ENCODE data around the gene SHANK2.

The SHANK2 gene

DNA sequence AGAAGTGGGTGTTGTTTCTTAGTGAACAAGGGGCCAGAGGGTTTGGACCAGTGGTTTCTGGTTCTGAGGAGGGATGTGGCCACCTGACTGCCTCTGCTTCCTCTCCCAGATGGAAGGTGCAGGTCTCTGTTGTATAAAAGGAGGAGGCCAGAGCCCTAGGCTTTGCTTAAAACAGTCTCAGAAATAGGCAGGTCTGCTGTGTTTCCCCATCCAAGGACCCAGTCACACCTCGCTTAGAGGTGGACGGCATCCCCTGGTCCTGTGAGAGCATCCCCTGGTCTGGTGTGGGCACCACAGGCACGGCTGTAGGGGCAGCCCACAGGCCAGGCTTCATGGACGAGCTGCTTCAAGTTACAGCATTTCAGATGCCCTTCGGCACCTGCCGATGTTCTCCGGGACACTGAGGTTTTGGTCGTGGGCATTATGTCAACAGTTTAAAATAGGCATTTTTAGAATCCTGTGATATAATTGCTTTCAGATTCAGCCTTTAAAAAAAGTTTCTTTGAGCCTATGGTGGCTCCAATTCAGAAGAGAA, 45.7 kb upstream of the SHANK2 start:
- no peak overlapping the region for H3K27ac ChIP-seq

DNA sequence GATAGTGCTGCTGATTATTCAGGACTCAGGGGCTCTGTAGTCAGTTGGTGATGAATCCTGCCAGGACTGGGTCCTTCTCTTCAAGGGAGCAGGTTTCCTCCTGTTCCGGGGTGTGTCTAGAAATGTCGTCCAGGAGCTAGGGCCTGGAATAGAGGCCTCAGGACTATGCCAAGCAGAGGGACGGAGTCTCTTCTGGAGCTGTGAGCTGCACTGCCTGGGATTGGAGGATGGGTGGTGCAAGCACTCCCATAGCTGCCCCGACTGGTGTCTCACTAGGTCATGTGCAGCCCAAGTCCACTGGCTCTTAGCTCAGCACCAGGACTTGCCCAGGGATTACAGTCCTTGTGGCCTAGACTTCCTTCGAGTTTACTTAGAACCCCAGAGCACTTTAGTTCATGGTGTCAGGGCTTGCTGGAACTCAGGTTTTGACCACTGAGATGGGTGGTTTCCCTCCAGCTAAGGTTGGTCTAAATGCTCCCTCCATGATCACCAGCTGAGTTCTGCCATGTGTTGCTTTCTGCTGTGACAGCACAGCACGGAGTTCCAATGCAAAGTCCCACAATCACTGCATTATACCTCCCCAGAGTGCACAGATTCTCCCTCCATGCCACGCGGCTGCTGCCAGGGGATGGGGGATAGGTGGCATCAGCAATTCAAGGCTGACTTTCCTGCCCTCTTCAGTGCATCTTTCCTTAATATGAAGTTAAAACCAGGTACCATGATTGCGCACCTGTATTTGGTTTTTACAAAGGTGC, 42.6 kb upstream of the SHANK2 start:
- no peaks in the 10 kb centered on the region for H3K4me1 ChIP-seq (ENCODE audit: control insufficient read depth in 1 of 2, insufficient read depth in 1 of 2, low read depth in 1 of 2, low read length in 1 of 2)
- H3K36me3 ChIP-seq, result no peaks in the 10 kb centered on the region
- H3K9me3 ChIP-seq, result no peaks in the 10 kb centered on the region
- TF ChIP-seq, protein P1, sequence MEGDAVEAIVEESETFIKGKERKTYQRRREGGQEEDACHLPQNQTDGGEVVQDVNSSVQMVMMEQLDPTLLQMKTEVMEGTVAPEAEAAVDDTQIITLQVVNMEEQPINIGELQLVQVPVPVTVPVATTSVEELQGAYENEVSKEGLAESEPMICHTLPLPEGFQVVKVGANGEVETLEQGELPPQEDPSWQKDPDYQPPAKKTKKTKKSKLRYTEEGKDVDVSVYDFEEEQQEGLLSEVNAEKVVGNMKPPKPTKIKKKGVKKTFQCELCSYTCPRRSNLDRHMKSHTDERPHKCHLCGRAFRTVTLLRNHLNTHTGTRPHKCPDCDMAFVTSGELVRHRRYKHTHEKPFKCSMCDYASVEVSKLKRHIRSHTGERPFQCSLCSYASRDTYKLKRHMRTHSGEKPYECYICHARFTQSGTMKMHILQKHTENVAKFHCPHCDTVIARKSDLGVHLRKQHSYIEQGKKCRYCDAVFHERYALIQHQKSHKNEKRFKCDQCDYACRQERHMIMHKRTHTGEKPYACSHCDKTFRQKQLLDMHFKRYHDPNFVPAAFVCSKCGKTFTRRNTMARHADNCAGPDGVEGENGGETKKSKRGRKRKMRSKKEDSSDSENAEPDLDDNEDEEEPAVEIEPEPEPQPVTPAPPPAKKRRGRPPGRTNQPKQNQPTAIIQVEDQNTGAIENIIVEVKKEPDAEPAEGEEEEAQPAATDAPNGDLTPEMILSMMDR (IDR thresholded peaks at IDR 0.05), result no peak
- peaks cover 3% of the 10 kb centered on the region for H3K27me3 ChIP-seq
- H3K27ac ChIP-seq, result no peak overlapping the region
- no peak overlapping the region for H3K4me3 ChIP-seq (ENCODE audit: low read depth in 1 of 2, low read length in 1 of 2)

More for the DNA sequence above, 45.7 kb upstream of the SHANK2 start:
- H3K27me3 ChIP-seq, result peaks cover 12% of the 10 kb centered on the region
- H3K36me3 ChIP-seq, result no peaks in the 10 kb centered on the region
- no peaks in the 10 kb centered on the region for H3K4me1 ChIP-seq (ENCODE audit: control insufficient read depth in 1 of 2, insufficient read depth in 1 of 2, low read depth in 1 of 2, low read length in 1 of 2)
- TF ChIP-seq, protein P1 (IDR thresholded peaks at IDR 0.05), result no peak
- no peak overlapping the region for H3K4me3 ChIP-seq (ENCODE audit: low read depth in 1 of 2, low read length in 1 of 2)
- H3K9me3 ChIP-seq, result no peaks in the 10 kb centered on the region

DNA sequence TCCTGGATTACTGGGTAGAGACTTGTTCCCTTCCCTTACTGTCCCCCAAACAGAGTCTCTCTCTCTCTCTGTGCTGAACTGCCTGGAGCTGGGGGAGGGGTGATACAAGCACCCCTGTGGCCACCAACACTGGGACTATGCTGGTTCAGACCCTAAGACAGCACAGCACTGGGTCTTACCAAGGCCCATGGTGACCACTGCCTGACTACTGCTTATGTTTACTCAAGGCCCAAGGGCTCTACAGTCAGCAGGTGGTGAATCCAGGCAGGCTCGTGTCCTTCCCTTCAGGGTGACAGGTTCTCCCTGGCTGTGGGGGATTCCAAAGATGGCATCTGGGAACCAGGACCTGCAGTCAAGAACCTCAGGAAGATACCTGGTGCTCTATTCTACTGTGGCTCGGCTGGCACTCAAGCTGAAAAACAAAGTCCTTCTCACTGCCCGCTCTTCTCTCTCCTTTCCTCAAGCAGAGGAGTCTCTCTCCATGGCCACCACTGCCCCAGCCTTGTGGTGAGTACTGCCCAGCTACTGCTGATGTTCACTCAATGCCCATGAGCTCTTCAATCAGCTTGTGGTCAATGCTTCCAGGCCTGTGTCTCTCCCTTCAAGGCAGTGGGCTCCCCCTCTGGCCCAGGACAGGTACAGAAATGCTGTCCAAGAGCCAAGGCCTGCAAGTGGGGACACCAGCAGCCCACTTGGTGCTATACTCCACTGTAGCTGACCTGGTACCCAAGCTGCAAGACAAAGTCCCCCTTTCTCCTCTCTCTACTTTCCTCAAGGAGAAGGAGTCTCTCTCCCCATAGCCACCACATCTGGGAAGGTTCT, 41.8 kb upstream of the SHANK2 start:
- Histone ChIP-seq H3K4me1 (ENCODE audit: control insufficient read depth in 1 of 2, insufficient read depth in 1 of 2, low read depth in 1 of 2, low read length in 1 of 2) (no peaks in the 10 kb centered on the region), H3K36me3 (no peaks in the 10 kb centered on the region), H3K9me3 (no peaks in the 10 kb centered on the region), H3K4me3 (ENCODE audit: low read depth in 1 of 2, low read length in 1 of 2) (no peak overlapping the region), H3K27me3 (no peaks in the 10 kb centered on the region), H3K27ac (no peak overlapping the region)
- TF ChIP-seq, protein P1 (IDR thresholded peaks at IDR 0.05), result no peak

DNA sequence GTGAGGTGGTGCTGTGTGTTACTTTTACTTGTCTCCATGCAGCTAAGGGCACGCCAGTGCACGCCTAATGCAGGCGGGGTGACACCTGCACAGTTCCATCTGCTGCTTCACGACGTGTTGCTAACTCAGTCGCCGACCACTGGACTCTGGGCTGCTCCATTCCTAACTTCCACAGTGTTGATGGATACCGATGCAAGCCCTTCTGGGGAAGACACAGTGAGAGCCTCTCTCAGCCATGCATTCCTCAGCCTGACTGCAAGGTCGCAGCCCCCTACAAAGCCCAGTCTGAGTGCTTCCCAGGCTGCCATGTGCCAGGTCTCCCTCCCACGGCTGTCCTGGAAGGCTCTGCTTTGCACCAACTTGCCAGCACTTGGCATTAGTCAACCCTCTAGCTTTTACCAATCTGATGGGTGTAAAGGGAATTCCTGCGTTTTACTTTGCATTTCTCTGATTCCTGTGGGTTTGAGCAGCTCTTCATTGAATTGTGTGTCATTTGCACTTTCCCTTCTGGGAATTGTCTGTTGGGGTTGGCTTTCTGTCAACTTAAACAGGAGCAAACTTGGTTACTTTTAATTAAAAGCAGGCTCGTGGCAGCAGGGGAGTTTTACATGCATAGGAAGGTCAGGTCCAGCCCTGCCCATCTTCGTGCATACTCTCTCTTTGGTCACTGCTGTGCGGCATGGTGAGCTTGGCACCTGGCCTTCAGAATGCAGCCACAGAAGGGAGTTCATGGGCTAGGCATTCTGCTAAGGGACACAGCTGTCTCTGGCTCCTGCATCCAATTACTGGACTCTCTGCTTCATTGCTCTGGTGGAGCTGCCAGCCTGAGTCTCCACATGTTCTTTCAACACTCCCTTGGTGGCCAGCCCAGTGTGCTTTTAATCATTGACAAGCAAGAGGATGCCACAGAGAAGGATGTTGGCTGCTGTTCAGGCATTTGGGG, 34.6 kb upstream of the SHANK2 start:
- no peak overlapping the region for H3K4me3 ChIP-seq (ENCODE audit: low read depth in 1 of 2, low read length in 1 of 2)
- no peaks in the 10 kb centered on the region for H3K4me1 ChIP-seq (ENCODE audit: control insufficient read depth in 1 of 2, insufficient read depth in 1 of 2, low read depth in 1 of 2, low read length in 1 of 2)
- H3K36me3 ChIP-seq, result no peaks in the 10 kb centered on the region
- TF ChIP-seq, protein P1 (IDR thresholded peaks at IDR 0.05), result no peak
- H3K9me3 ChIP-seq, result no peaks in the 10 kb centered on the region
- H3K27ac ChIP-seq, result no peak overlapping the region
- peaks cover 9% of the 10 kb centered on the region for H3K27me3 ChIP-seq

DNA sequence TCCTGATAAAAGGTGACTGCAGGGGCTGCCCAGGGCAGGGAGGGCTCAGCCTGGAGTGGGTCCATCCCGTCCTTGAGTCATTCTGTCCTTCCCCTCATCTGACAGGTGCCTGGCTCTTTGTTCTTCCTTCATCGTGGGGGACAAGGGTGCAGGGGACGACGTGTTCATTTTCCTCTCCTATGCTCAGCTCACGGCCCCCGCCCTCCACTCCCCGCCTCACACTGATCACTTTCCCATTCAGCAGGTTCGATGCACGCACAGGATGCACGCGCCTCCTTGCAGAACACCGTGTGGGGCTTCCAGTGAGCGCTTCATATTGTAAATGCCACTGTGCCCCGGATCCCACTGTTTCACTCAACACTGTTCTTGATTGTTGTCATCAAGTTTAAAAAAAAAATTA, 32.7 kb upstream of the SHANK2 start:
- peaks cover 9% of the 10 kb centered on the region for H3K27me3 ChIP-seq
- H3K27ac ChIP-seq, result no peak overlapping the region
- no peak overlapping the region for H3K4me3 ChIP-seq (ENCODE audit: low read depth in 1 of 2, low read length in 1 of 2)
- H3K36me3 ChIP-seq, result no peaks in the 10 kb centered on the region
- no peaks in the 10 kb centered on the region for H3K4me1 ChIP-seq (ENCODE audit: control insufficient read depth in 1 of 2, insufficient read depth in 1 of 2, low read depth in 1 of 2, low read length in 1 of 2)
- TF ChIP-seq, protein P1 (IDR thresholded peaks at IDR 0.05), result no peak
- no peaks in the 10 kb centered on the region for H3K9me3 ChIP-seq

All from neutrophil (primary cell).